Stimulated activated CD8-positive, alpha-beta memory T cell treated with anti-CD3 and anti-CD28 coated beads, Interleukin-12 subunit alpha, Interleukin-12 subunit beta, amount 100 ng/mL, for 24 hours (primary cell): ENCODE data around the gene DAP.

ENCODE experiments used
- DNase-seq: peaks from one replicate; pipeline ENCODE4 v3.0.0-alpha.2; 2020; ENCODE audit errors: extremely low read depth

DAP gene

DNA sequence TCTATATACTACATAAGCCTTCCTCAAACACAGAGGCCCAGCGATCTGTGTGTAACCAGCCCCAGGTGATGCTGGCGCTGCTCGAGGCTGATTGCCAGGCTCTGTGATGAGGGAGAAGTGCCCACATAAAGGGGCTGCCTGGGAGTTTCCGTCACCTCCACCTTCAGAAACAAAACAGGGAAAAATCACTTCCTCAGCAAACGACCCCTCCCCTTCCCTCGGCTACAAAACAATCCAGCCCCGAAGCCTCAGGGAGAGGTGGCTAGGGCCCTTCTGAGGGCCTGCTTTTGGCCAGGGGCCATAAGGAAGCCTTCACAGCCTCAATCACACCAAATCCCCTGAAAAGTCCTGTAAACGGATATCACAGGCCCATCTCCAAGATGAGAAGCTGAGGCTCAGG is 51.1 kb downstream of the DAP start:
- no peak for DNase-seq

DNA sequence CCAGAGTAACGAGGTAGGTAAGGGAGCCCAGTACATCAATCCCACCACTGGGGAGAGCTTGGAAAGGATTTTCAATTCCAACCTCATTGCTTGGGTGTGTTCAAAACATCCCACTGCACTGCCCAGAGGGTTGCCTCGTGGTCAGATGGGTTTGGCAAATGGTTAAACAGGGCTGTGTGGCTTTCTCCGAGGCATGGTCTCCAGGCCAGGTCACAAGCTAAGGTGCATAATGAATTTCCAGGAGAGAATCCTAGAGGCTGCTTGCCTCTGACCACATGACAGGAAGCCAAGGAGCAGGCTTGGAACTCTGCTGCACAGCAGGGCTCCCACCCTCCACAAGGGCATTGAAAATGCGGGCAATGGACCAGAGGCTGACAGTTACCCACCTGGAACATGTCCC is 51.6 kb downstream of the DAP start:
- no peak for DNase-seq

DNA sequence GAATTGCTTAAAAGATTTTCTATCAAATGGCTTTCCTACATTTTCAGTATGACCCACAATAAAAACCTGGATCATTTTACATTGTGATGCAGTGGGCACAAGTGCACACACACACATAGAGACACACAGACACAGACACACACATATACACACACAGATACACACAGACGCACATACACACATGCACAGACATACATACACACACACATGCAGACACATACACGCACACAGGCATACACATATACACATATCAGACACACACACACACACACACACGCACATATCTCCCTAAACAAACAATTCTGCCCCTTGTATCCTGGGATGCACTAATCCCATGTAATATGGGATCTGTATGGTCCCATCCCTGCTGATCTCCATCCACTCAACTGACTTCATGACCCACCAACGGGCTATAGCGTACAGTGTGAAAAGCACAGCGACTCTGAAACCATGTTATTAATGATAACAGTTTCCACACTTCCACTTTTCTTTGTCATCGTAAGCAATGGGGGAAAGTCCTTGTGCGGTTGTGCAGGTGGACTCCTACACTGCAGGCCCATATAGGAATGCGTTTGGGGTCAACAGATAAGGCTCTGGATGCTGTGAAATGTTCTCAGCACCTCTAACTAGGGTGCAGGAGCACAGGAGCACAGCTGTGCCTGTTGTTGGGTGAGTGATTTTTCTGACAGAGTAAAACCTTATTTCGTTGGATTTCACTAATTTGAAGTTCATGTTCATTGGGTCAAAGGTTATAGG is 52.7 kb downstream of the DAP start:
- DNase-seq: no peak

- DNase-seq: no peak
These were observed 53.6 kb downstream of the DAP start for GRCh38 chr5:10707198-10708142.

DNA sequence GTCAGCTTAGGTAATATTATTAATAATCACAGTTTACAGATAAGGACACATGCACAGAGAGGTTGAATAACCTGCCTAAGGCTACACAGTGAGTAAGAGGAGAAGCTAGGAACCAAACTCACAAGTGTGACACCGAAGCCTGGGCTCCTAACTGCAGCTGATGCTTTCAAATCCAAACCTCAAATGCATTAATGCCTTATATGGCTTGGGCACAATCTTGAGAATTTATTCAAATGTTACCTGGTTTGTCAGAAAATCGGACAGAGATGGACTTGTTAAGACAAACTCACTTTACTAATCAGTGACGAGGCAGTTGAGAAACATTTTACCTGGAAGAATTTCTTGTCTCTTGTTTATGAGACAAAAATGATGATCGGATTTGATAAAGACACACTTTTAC is 54.7 kb downstream of the DAP start:
- no peak for DNase-seq

DNA sequence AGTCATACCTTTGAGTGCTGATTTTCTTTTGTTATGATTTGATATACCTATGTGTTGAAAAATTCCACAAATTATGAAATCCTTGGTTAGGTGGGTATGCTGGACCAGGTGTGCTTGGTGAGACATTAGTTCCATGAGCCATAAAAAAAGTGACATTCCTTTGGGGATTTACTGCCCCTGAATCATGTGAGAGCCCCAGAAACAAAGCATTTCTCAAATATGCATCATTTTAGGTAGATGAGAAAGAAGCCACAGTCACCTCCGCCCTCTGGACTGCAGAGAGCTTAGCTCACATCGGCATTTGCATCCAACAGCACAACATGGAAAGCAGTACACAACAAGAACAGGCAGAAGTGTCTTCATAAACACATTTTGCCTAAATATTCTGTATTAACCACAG is 55.3 kb downstream of the DAP start:
- DNase-seq: no peak

GRCh38 chr5:10704949-10705621 is 55.9 kb downstream of the DAP start:
- DNase-seq: no peak

GRCh38 chr5:10703676-10704075 is 57.4 kb downstream of the DAP start:
- no peak for DNase-seq

GRCh38 chr5:10702911-10703491 is 58.0 kb downstream of the DAP start:
- no peak for DNase-seq

DNA sequence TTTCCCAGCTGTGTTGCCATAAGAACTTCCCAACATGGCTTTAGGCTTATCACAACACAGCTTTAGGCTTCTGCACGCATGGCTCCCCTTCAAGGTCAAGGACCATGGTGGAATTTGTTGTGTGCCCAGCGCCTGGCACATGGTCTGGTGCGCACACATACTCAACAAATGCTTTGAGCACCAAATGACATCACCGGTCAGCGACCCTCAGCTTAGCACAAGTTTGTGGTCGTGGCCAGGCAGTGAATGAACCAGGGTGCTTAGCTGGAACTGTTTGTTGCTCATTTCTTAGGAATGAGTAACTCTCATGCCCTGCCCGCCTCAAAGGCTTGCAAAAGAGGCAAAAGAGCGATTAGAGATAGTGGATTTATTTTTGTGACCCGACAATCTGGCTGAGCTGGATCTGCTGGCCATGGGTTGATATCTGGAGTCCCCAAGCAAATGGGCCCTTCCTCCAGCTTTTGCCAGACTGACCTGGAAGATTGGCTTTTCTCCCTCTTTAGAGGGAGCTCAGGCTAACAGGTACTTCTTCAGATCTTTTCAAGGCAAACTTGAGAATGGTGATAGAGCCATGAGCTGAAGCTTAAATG is 58.9 kb downstream of the DAP start:
- no peak for DNase-seq

DNA sequence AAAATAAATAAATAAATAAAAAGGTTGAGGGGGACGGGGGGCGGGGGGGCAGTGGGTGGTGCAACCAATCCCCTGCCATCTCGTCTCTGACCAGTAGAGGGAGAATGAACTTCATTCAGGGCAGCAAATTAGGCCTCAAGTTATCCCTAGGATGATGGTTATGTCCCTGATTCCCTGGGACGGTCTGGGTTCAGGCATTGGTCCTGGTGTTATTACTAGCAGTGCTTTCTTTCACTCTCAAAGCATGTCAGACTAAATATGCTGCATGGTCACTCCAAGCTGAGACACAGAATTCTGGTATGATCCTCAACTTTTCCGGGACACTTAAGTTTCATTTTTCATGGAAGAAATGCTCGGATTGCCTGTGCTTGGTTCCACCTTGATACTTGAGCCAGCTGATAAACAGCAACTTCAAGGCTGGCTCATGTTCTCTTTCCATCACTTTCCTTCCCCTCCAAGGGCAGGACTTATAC is 59.4 kb downstream of the DAP start:
- DNase-seq: no peak

GRCh38 chr5:10700516-10700915 is 60.5 kb downstream of the DAP start:
- DNase-seq: no peak

DNA sequence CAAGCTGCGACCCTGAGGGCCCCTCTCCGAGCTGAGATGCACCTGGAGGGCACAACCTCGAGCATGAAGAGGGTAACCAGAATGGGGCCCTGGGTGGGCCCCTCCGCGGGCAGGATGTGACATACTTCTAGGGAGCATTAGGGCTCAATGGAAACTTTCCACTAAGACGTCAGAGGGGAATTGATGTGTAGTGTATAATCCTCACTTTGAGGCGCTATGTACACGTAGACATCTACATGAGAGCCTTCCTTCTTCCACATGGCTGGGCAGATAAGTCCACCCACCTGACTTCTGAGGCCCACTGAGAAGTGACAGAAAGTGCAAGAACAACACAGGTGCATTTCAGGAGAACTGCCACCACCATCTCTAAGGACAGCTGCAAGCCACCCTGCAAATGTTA is 61.0 kb downstream of the DAP start:
- no peak for DNase-seq

GRCh38 chr5:10699281-10699874 is 61.7 kb downstream of the DAP start:
- DNase-seq: no peak

DNA sequence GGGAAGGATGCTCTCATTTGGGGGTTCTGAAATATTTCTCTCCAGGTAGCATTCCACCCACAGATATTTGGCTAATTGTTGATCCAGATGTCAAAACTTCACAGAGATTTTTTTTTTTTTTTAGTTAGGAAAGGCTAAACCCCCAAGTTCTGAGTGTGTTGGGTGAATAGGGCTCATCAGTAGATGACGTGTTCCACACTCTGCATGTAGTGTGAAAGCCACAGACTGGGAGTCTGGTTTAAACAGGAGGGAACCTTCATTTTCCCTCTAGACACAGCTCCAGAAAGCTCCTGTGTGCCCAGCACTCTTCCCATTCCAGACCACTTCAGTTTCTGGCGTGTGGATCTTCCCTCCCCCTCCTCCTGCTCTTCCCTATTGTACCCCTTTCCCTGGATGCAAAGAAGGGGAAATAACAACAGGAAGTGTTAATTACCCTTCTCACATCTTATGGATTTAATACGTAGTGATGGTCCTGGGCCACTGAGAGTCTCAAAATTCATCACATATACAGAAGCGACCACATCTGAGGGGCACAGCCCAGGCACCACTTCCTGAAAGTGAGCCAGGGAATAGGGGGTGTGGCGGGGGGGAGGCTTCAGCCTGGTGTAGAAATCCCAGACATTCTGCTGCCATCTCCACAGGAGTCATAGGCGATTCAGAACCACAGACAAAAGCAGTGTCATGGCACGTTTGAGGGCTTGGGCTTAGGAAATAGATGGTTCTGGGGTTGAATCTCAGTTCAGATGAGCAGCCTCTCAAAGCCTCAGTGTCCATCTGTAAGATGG is 65.1 kb downstream of the DAP start:
- DNase-seq: no peak

DNA sequence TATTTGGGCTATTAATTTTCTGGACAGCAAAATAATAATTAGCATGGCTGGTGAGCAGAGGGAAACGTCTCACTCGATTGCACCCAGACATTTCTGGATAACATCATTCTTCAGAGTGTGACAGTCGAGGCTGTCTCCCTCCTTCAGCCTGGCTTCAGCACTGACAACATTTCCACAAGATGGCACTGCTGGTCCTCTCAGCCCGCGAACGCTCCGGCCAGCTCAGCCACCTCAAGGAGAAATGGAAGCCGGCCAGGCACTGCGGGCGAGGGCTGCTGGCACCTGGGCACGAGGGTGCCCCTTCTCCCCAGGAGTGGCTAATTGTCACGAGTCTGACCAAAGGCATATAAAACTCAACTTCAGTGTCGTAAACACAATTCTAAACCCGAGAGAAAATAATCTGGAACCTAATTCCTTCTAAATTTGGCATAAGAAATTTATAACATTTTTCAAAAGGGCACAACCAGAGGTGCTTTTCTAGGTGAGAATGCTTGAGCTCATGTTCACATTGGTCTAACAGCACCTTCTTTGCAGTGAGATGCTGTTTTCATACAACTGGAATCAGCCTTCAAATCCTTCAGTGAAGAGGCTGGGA is 65.9 kb downstream of the DAP start:
- DNase-seq: no peak

- DNase-seq: no peak
These were observed 68.9 kb downstream of the DAP start for GRCh38 chr5:10691826-10692785.
